Measurements from ENCODE around the gene ZNF488.

DNA sequence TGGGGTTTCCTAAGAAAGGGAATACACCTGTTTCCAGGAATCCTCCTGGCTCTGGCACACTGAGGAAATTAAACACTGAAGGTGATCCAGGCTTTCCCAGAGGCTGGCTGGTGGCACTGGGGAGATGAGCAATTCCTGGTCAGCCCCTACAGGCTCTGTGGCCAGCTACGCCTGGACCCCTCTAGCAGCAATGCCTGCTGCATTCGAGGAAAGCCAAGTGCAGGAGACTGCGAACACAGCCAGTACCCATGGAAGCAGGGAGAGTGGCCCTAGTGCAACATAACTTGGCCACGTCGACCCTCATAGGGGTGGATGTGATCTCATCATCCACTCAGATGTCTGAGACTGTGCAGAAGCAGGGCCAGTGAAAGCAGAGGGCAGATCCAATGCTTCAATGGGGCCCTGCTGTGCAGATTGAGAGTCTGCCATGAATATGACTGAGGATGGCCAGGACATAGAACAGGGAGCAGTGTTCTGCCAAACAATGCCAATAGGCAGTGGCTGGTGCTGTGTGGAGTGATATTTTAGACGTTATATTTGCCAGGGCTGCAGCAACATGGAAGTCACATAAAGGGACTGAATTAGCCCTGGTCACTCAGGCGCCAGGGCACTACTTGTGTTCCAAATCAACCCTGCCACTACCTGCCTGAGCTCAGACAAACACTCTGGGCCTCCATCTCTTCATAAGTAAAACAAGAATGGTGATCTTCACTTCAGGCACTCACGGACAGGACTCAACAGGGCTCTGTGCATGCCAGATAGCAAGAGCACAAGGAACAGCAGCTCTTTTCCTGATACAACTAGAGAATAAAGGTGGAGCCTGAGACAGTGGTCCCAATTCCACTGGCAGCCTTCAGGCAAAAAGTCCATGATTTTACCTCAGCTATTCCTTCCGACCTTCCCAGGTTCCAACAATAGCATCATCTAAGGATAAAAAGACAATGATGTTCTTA, 2.4 kb downstream of the ZNF488 start:
- TF ChIP-seq CTCF (IDR thresholded peaks at IDR 0.05) (no peak), POLR2A (IDR thresholded peaks at IDR 0.05) (no peak)

All from Peyer's patch (tissue), 4 donors.